ENCODE measurements around the gene CEP72. TPM values are rescaled to one million over a fixed set of nuclear protein-coding genes. Genes with fewer than 3 reads are reported as not detected.
A peak's percentile ranks its signal among the peaks of the same experiment; 100 is the strongest.
"Not testable (repeated sequence)": the region's sequence is repeated elsewhere in the genome, so short reads cannot be mapped to it uniquely, and the experiment has no call there.

The CEP72 gene
- total RNA-seq, 4 donors from 2014 or later = 7.2 to 11.9 (median 9.2) TPM

GRCh38 chr5:691817-692528 is 79.8 kb downstream of the CEP72 start:
- DNase-seq (ENCODE audit: low spot score in 2 of 2) = no peak
- no peak overlapping the region for H3K4me3 ChIP-seq (ENCODE audit: low read depth, poor library complexity, severe bottlenecking)
- TF ChIP-seq CTCF (IDR thresholded peaks at IDR 0.05) = no peak
- TF ChIP-seq POLR2A (IDR thresholded peaks at IDR 0.05) = no peak
- WGBS, 2 donors = 14 to 27% methylated on average over 1 to 2 of the region's 2 CpGs
- intact Hi-C loops (cut with DNase I; ENCODE audit: low total_unique reads) = no loop called here

- intact Hi-C loops (cut with DNase I; ENCODE audit: low total_unique reads); DNase-seq (ENCODE audit: low spot score in 2 of 2): not testable (repeated sequence)
- WGBS, 2 donors = 1 to 4% methylated on average over 5 to 36 of the region's 41 CpGs
- H3K4me3 ChIP-seq (ENCODE audit: low read depth, poor library complexity, severe bottlenecking) = peak overlapping the region; percentile 17
Measured at GRCh38 chr5:692529-693041, 80.4 kb downstream of the CEP72 start.

- 0% methylated on average over 14 of the region's 109 CpGs; no CpG with 5 or more reads in 1 of the 2 donors for WGBS, 2 donors
- peak; percentile 75 to 95 for DNase-seq (ENCODE audit: low spot score in 2 of 2)
- intact Hi-C loops (cut with DNase I; ENCODE audit: low total_unique reads) = not testable (repeated sequence)
- H3K4me3 ChIP-seq (ENCODE audit: low read depth, poor library complexity, severe bottlenecking) = peak within 1 kb of the TSS; percentile 17
Measured at GRCh38 chr5:693271-694041, 81.3 kb downstream of the CEP72 start, which contains the start of gene TPPP. Gene TPPP (minus strand): TSS chr5:693352. CDS start chr5:678060, 15,292 bp downstream.

- no CpG with 5 or more reads among the region's 22 CpGs for WGBS, 2 donors
- DNase-seq (ENCODE audit: low spot score in 2 of 2); intact Hi-C loops (cut with DNase I; ENCODE audit: low total_unique reads); H3K4me3 ChIP-seq (ENCODE audit: low read depth, poor library complexity, severe bottlenecking): not testable (repeated sequence)
Measured at GRCh38 chr5:694042-694431, 81.9 kb downstream of the CEP72 start.

- DNase-seq (ENCODE audit: low spot score in 2 of 2); H3K4me3 ChIP-seq (ENCODE audit: low read depth, poor library complexity, severe bottlenecking); intact Hi-C loops (cut with DNase I; ENCODE audit: low total_unique reads): not testable (repeated sequence)
- 88 to 96% methylated on average over 5 to 11 of the region's 13 CpGs for WGBS, 2 donors
Measured at GRCh38 chr5:695475-695874, 83.3 kb downstream of the CEP72 start.

GRCh38 chr5:696191-696590 is 84.1 kb downstream of the CEP72 start:
- H3K4me3 ChIP-seq (ENCODE audit: low read depth, poor library complexity, severe bottlenecking); DNase-seq (ENCODE audit: low spot score in 2 of 2); intact Hi-C loops (cut with DNase I; ENCODE audit: low total_unique reads): not testable (repeated sequence)
- WGBS, 2 donors = 89 to 93% methylated on average over 3 to 6 of the region's 8 CpGs

GRCh38 chr5:696753-697702 is 84.9 kb downstream of the CEP72 start:
- DNase-seq (ENCODE audit: low spot score in 2 of 2) = peak in 1 of 2 donors; percentile 77
- H3K4me3 ChIP-seq (ENCODE audit: low read depth, poor library complexity, severe bottlenecking); intact Hi-C loops (cut with DNase I; ENCODE audit: low total_unique reads): not testable (repeated sequence)
- WGBS, 2 donors = 82 to 93% methylated on average over 21 of the region's 21 CpGs

Other genes with a start within 250 kb of the CEP72 start
- gene EXOC3, start 169.2 kb upstream of the CEP72 start, total RNA-seq = 10 to 100 TPM; 49.5 to 87.5 (median 59.0) TPM
- 1 to 10 TPM; 4.8 to 7.1 (median 5.8) TPM for gene SLC9A3, start 87.9 kb upstream of the CEP72 start, total RNA-seq
- gene TPPP, start 81.0 kb downstream of the CEP72 start, total RNA-seq = 10 to 100 TPM in 2 of 4 donors, 1 to 10 TPM in 2; 7.4 to 17.3 (median 10.4) TPM
- 10 to 100 TPM in 1 of 4 donors, 1 to 10 TPM in 3; 2.5 to 19.0 (median 4.7) TPM for gene ZDHHC11B, start 172.4 kb downstream of the CEP72 start, total RNA-seq
- 10 to 100 TPM in 2 of 4 donors, 1 to 10 TPM in 2; 3.4 to 23.5 (median 7.1) TPM for gene ZDHHC11, start 238.6 kb downstream of the CEP72 start, total RNA-seq